ENCODE measurements around the gene SYCE1.
"Not testable (repeated sequence)": the region's sequence is repeated elsewhere in the genome, so short reads cannot be mapped to it uniquely, and the experiment has no call there.

SYCE1 gene

GRCh38 chr10:133590970-133591359 is 25.6 kb upstream of the SYCE1 start:
- no peak for TF ChIP-seq Cebpa-rat (IDR thresholded peaks at IDR 0.05)

DNA sequence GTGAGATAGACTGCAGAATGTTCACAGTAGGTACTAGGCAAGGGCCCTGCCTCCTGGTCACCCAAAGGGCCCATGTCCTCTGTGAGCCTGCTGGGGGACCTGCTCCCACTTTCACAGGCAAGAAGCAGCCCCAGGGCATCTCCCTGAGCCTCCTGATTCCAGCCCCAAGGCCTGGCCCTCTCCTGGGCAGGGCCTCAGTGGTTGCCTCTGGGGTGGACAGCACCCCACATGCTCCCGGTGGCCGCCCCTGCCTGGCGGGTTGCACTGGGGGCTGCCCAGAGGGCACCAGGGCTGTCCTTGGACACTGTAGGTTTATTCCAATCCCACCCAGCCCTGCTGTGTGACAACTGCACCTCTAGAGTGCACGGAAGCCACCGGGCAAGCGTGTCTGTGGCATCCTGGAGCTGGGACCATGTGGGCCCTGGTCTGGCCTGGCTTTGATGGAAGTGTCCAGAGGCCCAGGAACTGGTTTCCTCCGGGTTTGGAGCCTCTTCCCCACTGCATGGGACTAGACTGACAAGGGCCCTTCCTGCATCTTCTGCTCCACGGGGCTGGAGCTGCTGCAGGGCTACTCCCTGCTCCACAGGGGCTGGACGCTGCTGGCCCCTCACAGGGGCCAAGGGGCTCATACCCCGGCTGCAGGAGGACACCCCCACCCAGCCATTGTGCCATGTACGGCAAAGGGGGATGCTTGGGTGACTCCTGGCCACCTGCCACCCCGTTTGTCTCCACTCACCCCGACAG is 25.0 kb upstream of the SYCE1 start:
- no peak for TF ChIP-seq Cebpa-rat (IDR thresholded peaks at IDR 0.05)
- Histone ChIP-seq H3K4me1 (no peaks in the 10 kb centered on the region), H3K4me3 (no peak overlapping the region), H3K27me3 (no peaks in the 10 kb centered on the region), H3K36me3 (no peaks in the 10 kb centered on the region), H3K9ac (no peak overlapping the region), H3K9me3 (replicated peaks in 1 of 11) (peaks cover 0 to 10% (median 2%) of the 10 kb centered on the region in 11 experiments; a peak in 14 of 22 replicates), H4K20me1 (no peaks in the 10 kb centered on the region), H3K27ac (no peak overlapping the region), H3K4me2 (no peak overlapping the region)

More at GRCh38 chr10:133590970-133591359, 25.6 kb upstream of the SYCE1 start:
- Histone ChIP-seq H3K4me3 (no peak overlapping the region), H3K4me2 (no peak overlapping the region), H3K9me3 (replicated peaks in 1 of 11) (peaks cover 0 to 8% (median 0%) of the 10 kb centered on the region in 11 experiments; a peak in 2 of 22 replicates), H4K20me1 (no peaks in the 10 kb centered on the region), H3K27me3 (no peaks in the 10 kb centered on the region), H3K4me1 (no peaks in the 10 kb centered on the region), H3K9ac (no peak overlapping the region), H3K36me3 (no peaks in the 10 kb centered on the region), H3K27ac (no peak overlapping the region)

GRCh38 chr10:133577037-133577436 is 11.7 kb upstream of the SYCE1 start:
- H3K27ac ChIP-seq, H3K4me2 ChIP-seq, H4K20me1 ChIP-seq, H3K9ac ChIP-seq, H3K36me3 ChIP-seq, H3K4me1 ChIP-seq, H3K4me3 ChIP-seq, H3K27me3 ChIP-seq: not testable (repeated sequence)
- peaks cover 27 to 43% (median 35%) of the 10 kb centered on the region in 11 experiments for H3K9me3 ChIP-seq (replicated peaks in 1 of 11)

- not testable (repeated sequence) for H3K36me3 ChIP-seq, H3K9ac ChIP-seq, H4K20me1 ChIP-seq, H3K27me3 ChIP-seq, H3K4me1 ChIP-seq, H3K4me3 ChIP-seq, H3K4me2 ChIP-seq, H3K27ac ChIP-seq
- H3K9me3 ChIP-seq (replicated peaks in 1 of 11) = peaks cover 19 to 30% (median 27%) of the 10 kb centered on the region in 11 experiments
Observed at GRCh38 chr10:133573460-133573859, 8.1 kb upstream of the SYCE1 start.

GRCh38 chr10:133572055-133572454 is 6.7 kb upstream of the SYCE1 start:
- H4K20me1 ChIP-seq, H3K4me3 ChIP-seq, H3K4me2 ChIP-seq, H3K4me1 ChIP-seq, H3K9ac ChIP-seq, H3K36me3 ChIP-seq, H3K27me3 ChIP-seq, H3K27ac ChIP-seq: not testable (repeated sequence)
- peaks cover 32 to 44% (median 40%) of the 10 kb centered on the region in 11 experiments for H3K9me3 ChIP-seq (replicated peaks in 1 of 11)

- not testable (repeated sequence) for H3K4me3 ChIP-seq, H3K36me3 ChIP-seq, H3K9ac ChIP-seq, H3K27me3 ChIP-seq, H3K4me2 ChIP-seq, H4K20me1 ChIP-seq, H3K4me1 ChIP-seq, H3K27ac ChIP-seq
- peaks cover 54 to 66% (median 63%) of the 10 kb centered on the region in 11 experiments for H3K9me3 ChIP-seq (replicated peaks in 1 of 11)
Observed at GRCh38 chr10:133569801-133570200, 4.4 kb upstream of the SYCE1 start.

DNA sequence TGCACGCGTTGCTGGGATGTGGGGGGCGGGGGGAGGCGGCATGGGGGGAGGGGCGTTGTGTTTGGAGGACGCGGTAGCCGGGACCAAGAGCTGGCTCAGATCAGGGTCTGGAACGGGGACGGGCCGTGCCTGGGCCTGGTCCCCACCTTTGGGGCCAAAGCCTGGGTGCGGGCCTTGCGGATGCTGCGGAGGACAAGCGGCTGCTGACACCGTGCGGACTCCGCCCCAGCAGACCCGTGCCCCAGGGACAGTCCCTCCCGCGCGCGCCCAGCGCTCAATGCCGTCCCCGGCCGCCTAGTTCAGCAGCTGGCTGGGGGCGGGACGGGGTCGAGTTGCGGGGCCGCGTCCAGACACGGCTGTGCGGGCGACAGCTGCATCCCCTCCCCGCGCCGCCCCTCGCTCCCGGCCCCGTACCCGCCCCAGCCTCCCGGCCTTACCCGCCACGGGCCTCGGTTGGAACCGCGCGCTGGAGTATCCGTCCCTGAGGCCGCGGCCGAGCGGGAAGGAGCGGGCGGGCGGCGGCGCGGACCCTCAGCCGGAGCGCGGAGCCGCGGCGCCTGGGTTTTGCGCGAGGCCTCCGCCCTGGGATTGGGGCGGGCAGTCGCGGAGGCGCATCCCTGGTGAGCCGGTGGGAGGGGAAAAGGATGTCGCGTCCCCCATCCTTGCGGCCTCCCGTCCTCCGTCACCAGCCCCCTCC is 3.6 kb upstream of the SYCE1 start:
- not testable (repeated sequence) for H3K36me3 ChIP-seq, H4K20me1 ChIP-seq, H3K27me3 ChIP-seq, H3K27ac ChIP-seq, H3K4me1 ChIP-seq, H3K4me3 ChIP-seq, H3K4me2 ChIP-seq, H3K9ac ChIP-seq
- H3K9me3 ChIP-seq (replicated peaks in 1 of 11) = peaks cover 55 to 67% (median 63%) of the 10 kb centered on the region in 11 experiments

GRCh38 chr10:133568287-133568614 is 2.9 kb upstream of the SYCE1 start:
- no peak overlapping the region for H3K27ac ChIP-seq
- H3K27me3 ChIP-seq = peaks cover 3 to 8% (median 4%) of the 10 kb centered on the region in 11 experiments; a peak in 20 of 22 replicates
- no peak for TF ChIP-seq Cebpa-rat (IDR thresholded peaks at IDR 0.05)
- H3K4me1 ChIP-seq = no peaks in the 10 kb centered on the region
- no peak overlapping the region for H3K4me3 ChIP-seq
- H3K9me3 ChIP-seq (replicated peaks in 1 of 11) = peaks cover 48 to 61% (median 56%) of the 10 kb centered on the region in 11 experiments
- H4K20me1 ChIP-seq = no peaks in the 10 kb centered on the region
- no peak overlapping the region for H3K9ac ChIP-seq
- no peak overlapping the region for H3K4me2 ChIP-seq
- 0 out of 22 replicates have a peak, but pooled peaks cover 0 to 5% (median 0%) of the 10 kb centered on the region in 11 experiments for H3K36me3 ChIP-seq

DNA sequence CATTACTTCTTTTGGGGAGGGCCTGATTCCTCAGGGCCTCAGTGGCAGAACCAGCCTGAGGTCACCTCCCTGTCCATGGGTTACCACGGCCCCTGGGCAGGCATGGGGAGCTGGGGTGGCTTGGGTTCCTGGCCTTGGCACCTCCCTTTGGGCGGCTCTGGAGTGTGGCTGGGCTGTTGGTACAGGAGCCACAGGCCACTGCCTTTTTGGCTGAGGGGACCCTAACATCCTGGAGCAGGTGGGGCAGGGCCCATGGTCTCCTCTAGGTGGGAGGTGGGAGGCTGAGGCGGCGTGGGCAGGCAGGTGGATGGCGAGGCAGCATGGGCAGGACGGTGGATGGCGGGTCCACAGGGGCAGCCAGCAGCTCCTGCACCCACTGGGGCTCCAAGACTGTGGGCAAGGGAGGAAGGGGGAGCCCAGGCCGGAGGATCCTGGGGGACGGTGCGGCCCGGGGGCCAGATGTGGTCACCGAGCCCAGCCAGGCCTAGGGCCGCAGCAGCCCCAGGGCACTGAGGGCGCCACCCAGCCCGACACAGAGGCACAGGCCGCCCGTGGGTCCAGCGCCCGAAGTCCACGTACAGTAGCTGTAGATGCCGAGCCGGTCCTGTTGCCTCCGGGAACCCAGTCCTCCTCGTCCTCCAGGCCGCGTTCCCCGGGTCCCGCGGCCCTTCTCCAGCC is 2.4 kb upstream of the SYCE1 start:
- Histone ChIP-seq H3K9ac (no peak overlapping the region), H3K36me3 (0 out of 22 replicates have a peak, but pooled peaks cover 0 to 2% (median 0%) of the 10 kb centered on the region in 11 experiments), H3K4me2 (no peak overlapping the region), H3K9me3 (replicated peaks in 1 of 11) (peaks cover 43 to 56% (median 51%) of the 10 kb centered on the region in 11 experiments), H3K27me3 (peaks cover 3 to 5% (median 4%) of the 10 kb centered on the region in 11 experiments; a peak in 20 of 22 replicates), H4K20me1 (no peaks in the 10 kb centered on the region), H3K4me3 (no peak overlapping the region; a peak in 1 of 20 replicates), H3K4me1 (0 out of 20 replicates have a peak, but pooled peaks cover 0 to under 1% (median 0%) of the 10 kb centered on the region in 10 experiments), H3K27ac (no peak overlapping the region)
- no peak for TF ChIP-seq Cebpa-rat (IDR thresholded peaks at IDR 0.05)

Measured in BLaER1 treated with 17β-estradiol and CSF1 and Interleukin-3, amounts not matched to agents 10 nM and 100 nM (cell line).